ENCODE results near the gene RBM10. TPM values are rescaled to one million over a fixed set of nuclear protein-coding genes. Genes with fewer than 3 reads are reported as not detected.

RBM10 gene
- total RNA-seq, 4 donors from 2014 or later = 27.3 to 46.2 (median 33.7) TPM

DNA sequence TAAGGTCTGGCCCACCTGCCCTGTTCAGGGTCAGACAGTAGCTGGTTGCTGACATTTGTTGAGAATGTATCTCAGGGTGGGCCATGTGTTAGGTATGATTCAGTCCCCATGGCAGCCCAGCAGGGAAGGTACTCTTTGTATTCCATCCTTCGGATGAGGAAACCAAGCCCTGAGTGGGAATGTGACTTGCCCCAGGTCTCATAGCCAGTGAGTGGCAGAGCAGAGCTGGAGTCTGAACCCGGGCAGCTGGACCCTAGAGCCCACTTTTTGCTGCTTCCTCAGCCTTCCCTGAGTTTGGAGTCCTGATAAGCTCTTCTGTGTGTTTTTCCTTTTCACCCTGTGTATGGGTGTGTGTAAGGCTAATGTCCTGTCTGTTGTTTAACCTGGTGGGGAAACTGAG, 27.0 kb downstream of the RBM10 start:
- H3K9me3 ChIP-seq = no peaks in the 10 kb centered on the region
- peaks cover 0 to 3% of the 10 kb centered on the region in 2 donors for H3K27me3 ChIP-seq
- 65 to 100% methylated on average over 1 to 2 of the region's 2 CpGs for WGBS, 2 donors
- TF ChIP-seq POLR2A (IDR thresholded peaks at IDR 0.05) = no peak
- TF ChIP-seq CTCF (IDR thresholded peaks at IDR 0.05) = no peak
- TF ChIP-seq EP300 (IDR thresholded peaks at IDR 0.05) = no peak
- H3K4me1 ChIP-seq = no peaks in the 10 kb centered on the region
- H3K4me3 ChIP-seq = no peak overlapping the region
- no peak for DNase-seq (ENCODE audit: low spot score in 2 of 2)
- peaks cover 0 to 76% (median 0%) of the 10 kb centered on the region in 3 donors for H3K36me3 ChIP-seq
- no peak overlapping the region for H3K27ac ChIP-seq

GRCh38 chrX:47172549-47172948, 27.5 kb downstream of the RBM10 start:
- Histone ChIP-seq H3K4me3 (no peak overlapping the region), H3K4me1 (no peaks in the 10 kb centered on the region), H3K27me3 (peaks cover 0 to 3% of the 10 kb centered on the region in 2 donors), H3K9me3 (no peaks in the 10 kb centered on the region), H3K27ac (no peak overlapping the region), H3K36me3 (peaks cover 0 to 82% (median 0%) of the 10 kb centered on the region in 3 donors)
- no peak for DNase-seq (ENCODE audit: low spot score in 2 of 2)
- WGBS, 2 donors = 75 to 82% methylated on average over 7 of the region's 7 CpGs
- TF ChIP-seq CTCF (IDR thresholded peaks at IDR 0.05) = no peak

DNA sequence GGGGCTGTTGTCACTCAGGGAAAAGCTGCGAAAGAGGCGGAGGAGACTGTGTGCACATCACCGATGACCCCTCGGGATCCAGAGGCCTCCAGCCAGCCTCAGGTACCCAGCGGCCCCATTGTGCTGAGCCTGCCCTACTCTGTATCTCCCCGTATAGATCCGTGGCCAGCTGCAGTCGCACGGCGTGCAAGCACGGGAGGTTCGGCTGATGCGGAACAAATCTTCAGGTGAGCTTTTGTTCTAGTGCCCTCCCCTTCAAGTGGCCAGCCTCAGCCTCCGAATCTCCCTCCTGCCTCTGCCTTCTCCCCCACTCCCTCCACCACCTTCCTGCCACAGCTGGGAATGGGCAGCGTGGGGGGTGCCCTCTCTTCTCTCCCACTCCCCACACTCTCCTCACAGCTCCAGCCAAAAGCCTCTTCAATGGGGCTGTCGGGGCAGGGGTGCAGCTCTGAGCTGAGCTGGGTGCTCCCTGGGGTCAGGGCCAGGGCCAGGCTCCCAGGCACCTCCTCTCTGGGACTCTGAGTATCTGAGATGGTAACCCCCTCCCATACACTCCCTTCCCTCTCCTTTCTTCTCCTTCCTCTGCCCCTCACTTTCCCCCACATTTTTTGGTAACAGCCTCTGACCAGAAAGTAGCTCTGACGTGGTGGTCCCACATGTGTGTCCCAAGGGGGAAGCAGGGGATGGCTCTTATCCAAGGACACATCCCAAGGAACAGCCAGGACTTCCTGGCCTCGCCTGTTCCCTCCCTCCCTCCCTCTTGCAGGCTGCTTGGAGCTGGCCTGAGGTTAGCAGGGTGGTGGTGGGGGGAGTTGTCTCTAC, 28.2 kb downstream of the RBM10 start:
- Histone ChIP-seq H3K4me3 (no peak overlapping the region), H3K9me3 (no peaks in the 10 kb centered on the region), H3K27ac (no peak overlapping the region), H3K36me3 (peaks cover 0 to 88% (median 0%) of the 10 kb centered on the region in 3 donors), H3K27me3 (peaks cover 0 to 5% of the 10 kb centered on the region in 2 donors), H3K4me1 (no peaks in the 10 kb centered on the region)
- TF ChIP-seq EP300 (IDR thresholded peaks at IDR 0.05) (no peak), POLR2A (IDR thresholded peaks at IDR 0.05) (no peak), CTCF (IDR thresholded peaks at IDR 0.05) (no peak)
- WGBS, 2 donors = 81 to 88% methylated on average over 17 to 18 of the region's 18 CpGs
- no peak for DNase-seq (ENCODE audit: low spot score in 2 of 2)

GRCh38 chrX:47174376-47174775, 29.4 kb downstream of the RBM10 start:
- Histone ChIP-seq H3K9me3 (no peaks in the 10 kb centered on the region), H3K27ac (no peak overlapping the region), H3K4me3 (no peak overlapping the region), H3K36me3 (peaks cover 0 to 97% (median 0%) of the 10 kb centered on the region in 3 donors), H3K27me3 (peaks cover 0 to 7% of the 10 kb centered on the region in 2 donors), H3K4me1 (no peaks in the 10 kb centered on the region)
- TF ChIP-seq CTCF (IDR thresholded peaks at IDR 0.05) = no peak
- TF ChIP-seq EP300 (IDR thresholded peaks at IDR 0.05) = no peak
- TF ChIP-seq POLR2A (IDR thresholded peaks at IDR 0.05) = no peak
- WGBS, 2 donors = 80 to 82% methylated on average over 5 to 12 of the region's 12 CpGs
- no peak for DNase-seq (ENCODE audit: low spot score in 2 of 2)

DNA sequence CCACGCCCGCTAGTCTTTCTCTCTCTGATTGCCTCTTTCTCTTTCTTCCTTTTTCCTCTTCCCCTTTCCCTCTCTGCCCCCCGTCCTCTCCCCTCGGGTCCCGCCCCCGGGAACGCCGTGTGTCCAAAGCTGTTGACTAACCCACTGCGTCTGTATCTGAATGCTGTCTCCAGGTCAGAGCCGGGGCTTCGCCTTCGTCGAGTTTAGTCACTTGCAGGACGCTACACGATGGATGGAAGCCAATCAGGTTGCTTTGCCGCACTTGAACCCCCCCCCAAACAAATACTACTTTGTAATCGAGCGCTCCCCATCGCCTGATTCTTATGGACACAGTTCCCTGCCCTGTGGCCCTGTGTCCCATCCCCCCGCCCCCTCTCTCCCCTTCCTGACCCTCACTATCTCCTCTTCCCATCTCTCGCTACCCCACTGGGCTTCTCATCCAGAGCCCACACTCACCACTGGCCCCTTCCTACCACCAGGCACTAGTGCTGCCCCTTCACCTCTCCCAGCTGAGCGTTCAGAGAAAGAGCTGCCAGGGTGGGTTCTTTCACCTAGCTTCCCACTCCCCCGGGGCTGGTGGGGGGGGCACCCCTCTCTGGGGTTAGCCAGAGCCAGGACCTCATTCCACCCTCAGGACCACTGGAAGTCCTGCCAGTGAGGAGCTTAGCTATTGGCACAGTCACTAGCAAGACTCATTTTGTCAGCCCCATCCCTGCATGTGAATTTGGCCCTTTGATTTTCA, 30.0 kb downstream of the RBM10 start:
- peaks cover 0 to 97% (median 0%) of the 10 kb centered on the region in 3 donors for H3K36me3 ChIP-seq

More for the DNA sequence above, 30.0 kb downstream of the RBM10 start:
- Histone ChIP-seq H3K9me3 (no peaks in the 10 kb centered on the region), H3K4me3 (no peak overlapping the region), H3K27me3 (peaks cover 0 to 13% of the 10 kb centered on the region in 2 donors), H3K4me1 (no peaks in the 10 kb centered on the region), H3K27ac (no peak overlapping the region)
- DNase-seq (ENCODE audit: low spot score in 2 of 2) = no peak
- WGBS, 2 donors = 84 to 89% methylated on average over 21 to 23 of the region's 23 CpGs
- no peak for TF ChIP-seq CTCF (IDR thresholded peaks at IDR 0.05)
